AG09319 (cell line): Measurements from ENCODE around the gene BCKDK.
A peak's percentile ranks its signal among the peaks of the same experiment; 100 is the strongest.

Source experiments
- DNase-seq: peaks from one replicate; pipeline ENCODE4 v3.0.0-alpha.2; 2010; ENCODE audit warnings: low read depth; ENCODE audit errors: extremely low read depth
- TF ChIP-seq, protein P1 (sequence below): IDR thresholded peaks from 2 replicates; pipeline ENCODE4 v1.5.1; 2011; ENCODE audit warnings: low read depth, mild to moderate bottlenecking, inconsistent platforms, low read length, moderate library complexity

The BCKDK gene

DNA sequence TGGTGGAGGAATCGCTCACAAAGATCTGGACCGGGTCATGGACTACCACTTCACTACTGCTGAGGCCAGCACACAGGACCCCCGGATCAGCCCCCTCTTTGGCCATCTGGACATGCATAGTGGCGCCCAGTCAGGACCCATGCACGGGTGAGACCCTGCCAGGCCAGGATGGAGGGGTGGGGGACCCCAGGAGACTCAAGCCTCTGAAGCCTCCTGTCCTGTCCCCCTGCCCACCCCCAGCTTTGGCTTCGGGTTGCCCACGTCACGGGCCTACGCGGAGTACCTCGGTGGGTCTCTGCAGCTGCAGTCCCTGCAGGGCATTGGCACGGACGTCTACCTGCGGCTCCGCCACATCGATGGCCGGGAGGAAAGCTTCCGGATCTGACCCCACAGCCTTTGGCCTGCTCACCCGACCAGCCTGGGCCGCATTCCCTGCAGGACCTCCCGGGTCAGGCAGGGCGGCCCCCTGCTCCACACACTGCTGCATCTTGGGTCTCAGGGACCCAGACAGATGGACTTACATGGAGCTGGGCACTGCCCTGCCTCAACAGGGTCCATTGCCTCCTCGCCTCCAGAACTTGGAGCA lies 3.8 kb downstream of the BCKDK start:
- no peak for DNase-seq
- TF ChIP-seq, protein P1, sequence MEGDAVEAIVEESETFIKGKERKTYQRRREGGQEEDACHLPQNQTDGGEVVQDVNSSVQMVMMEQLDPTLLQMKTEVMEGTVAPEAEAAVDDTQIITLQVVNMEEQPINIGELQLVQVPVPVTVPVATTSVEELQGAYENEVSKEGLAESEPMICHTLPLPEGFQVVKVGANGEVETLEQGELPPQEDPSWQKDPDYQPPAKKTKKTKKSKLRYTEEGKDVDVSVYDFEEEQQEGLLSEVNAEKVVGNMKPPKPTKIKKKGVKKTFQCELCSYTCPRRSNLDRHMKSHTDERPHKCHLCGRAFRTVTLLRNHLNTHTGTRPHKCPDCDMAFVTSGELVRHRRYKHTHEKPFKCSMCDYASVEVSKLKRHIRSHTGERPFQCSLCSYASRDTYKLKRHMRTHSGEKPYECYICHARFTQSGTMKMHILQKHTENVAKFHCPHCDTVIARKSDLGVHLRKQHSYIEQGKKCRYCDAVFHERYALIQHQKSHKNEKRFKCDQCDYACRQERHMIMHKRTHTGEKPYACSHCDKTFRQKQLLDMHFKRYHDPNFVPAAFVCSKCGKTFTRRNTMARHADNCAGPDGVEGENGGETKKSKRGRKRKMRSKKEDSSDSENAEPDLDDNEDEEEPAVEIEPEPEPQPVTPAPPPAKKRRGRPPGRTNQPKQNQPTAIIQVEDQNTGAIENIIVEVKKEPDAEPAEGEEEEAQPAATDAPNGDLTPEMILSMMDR: no peak

DNA sequence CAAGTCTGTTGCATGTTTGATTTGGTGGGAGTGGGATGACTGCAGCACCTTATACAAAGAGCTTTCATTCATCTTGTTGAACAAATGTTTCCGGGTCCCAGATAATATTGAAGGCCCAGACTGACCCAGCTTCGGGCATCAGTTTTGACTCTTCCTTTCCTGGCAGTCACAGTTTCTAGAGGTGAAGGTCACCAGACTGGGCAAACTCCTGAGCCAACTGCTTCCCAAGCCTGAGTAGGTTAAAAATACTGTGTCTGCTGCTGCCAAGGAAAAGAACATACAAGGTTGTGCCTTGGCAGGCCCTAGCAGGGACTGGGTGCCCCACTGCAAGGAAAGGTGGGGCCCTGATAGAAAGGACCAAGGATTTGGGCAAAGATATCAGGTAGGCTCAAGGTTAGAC lies 4.5 kb downstream of the BCKDK start:
- TF ChIP-seq, protein P1: no peak
- no peak for DNase-seq

DNA sequence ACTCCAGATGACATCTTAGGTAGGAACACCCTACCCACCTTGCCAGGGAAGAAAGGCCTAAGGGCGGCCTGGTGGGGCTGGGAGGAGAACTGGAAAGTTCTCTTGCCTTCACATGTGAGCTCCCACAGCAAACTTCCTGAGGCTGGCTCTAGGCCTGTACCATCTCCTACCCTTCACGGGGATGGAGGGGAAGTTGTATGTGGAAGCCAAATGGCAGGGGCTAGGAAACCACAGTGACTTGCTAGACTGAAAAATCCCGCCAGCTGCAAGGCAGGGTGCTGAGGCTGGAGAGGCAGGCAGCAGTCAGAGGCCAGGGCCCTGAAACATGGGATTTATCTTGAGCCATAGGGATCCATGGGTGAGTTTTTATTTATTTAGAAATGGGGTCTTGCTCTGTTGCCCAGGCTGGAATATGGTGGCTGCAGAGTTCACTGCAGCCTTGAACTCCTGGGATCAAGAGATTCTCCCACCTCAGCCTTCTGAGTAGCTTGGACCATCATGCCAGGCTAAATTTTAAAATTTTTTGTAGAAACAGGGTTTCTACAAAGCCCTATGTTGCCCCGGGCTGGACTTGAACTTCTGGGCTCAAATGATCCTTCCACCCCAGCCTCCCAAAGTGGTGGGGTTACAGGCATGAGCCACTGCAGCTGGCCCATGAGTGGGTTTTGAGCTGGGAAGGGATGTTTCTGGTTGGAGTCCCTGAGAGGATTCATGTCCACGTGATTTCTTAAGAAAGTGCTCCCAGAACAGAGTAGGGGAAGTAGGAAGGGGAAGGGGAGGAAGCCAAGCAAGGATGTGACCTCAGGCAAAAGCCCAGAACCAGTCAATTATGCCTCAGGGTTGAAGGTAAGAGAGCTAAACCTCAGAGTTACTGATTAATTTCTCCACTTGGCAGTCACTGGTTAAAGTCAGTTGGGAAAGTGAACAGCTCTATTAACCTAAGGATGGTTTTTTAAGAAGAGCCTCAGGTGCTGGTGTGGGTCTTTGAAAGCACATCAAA lies 5.2 kb downstream of the BCKDK start:
- TF ChIP-seq, protein P1: no peak
- no peak for DNase-seq

DNA sequence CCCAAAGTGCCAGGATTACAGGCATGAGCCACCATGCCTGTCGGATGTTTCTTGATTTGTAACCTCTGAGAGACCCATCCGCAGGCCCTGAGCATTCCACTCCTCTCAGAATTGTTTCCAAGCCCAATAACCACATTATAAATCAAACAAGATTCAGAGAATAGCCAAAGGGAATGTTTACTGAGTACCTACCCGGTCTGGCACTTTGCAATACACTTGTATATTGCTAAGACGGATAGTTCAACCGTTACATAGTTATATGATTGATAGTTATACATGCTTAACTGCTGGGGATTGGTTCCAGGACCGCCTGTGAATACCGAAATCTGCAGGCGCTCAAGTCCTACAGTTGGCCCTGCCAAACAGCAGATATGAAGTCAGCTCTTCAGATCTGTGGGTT lies 6.3 kb downstream of the BCKDK start:
- DNase-seq: no peak
- TF ChIP-seq, protein P1: no peak

DNA sequence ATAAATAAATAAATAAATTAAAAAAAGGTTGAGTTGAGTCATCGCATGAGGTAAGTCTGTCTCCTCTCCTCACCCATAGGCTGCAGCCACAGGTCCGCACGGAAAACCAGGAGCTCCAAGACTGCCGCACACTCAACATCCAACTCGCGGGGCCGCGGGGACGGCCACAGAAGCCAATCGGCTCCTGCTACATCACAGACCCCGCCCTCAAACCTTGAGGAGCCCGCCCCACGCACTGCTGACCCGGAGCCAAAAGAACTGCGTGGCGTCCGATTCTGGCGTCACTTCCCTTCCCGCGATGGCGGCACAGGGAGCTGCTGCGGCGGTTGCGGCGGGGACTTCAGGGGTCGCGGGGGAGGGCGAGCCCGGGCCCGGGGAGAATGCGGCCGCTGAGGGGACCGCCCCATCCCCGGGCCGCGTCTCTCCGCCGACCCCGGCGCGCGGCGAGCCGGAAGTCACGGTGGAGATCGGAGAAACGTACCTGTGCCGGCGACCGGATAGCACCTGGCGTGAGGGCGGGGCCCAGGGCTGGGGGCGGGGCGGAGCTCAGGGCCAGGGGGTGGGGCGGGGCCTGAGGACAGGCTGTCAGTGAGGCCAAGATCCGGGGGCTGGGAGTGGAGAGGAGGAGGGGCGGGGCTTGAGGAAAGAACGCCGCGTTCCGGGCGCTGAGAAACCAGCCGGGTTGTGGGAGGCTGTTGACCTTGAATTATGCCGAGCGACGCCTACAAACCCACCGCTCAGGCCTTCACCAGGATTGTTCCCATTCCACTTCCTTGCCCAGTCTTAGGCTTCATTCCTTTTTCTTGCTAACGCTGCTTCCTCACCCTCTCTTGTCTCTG lies 9.4 kb downstream of the BCKDK start, which contains the start of gene KAT8:
Gene KAT8 (plus strand): TSS at position 281 of the 839 bp plus-strand sequence. CDS start 18 bp downstream, at position 299.
- TF ChIP-seq, protein P1: no peak

DNA sequence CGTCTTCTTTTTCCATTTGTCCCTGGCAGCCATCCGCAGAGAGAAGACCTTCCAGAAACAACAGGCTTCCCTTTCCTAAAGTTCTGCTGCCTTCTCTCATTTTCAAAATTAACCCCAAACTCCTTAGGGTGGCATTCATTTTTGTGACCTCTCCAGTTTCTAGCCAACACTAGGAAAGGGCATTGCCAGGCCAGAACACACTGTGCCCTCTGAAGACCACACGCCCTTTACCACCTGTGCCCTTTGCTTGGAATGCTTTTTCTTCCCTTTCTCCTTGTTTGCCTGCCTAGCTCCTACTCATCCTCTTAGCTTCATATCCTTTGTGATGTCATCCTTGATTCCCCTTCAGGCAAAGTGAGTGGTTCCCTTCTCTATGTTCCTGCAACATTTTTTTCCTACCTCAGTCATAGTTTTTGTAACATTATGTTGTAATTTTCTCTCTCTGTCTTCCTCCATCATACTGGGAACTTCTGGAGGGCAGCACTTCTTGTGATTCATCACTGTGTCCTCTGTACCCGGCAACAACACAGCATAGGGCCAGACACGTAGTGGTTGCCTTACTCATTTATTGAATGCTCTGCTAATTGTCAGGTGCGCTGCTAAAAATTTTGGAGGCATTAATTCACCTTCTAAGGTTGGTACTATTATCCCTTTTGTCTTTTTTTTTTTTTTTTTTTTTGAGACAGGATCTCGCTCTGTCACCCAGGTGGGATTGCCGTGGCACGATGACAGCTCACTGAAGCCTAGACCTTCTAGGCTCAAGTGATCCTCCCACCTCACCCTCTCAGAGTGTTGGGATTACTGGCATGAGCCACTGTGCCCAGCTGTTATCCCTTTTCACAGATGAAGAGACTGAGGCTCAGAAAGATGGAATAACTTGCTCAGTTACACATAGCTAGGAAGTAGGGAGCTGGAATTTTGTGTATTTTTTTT lies 10.3 kb downstream of the BCKDK start:
- DNase-seq: no peak
- TF ChIP-seq, protein P1: no peak

More for the DNA sequence above, 9.4 kb downstream of the BCKDK start, which contains the start of gene KAT8:
- peak; percentile 91 for DNase-seq
